ENCODE results near the gene LARGE2.

The LARGE2 gene

GRCh38 chr11:45922425-45923082, at the start of gene LARGE2:
Gene LARGE2, plus strand, starts transcription at chr11:45922656. Its CDS starts 227 bp downstream, at chr11:45922883.
- Histone ChIP-seq H3K9ac (ENCODE audit: low read depth, low read length) (no peak within 1 kb of the TSS), H3K79me2 (ENCODE audit: insufficient read depth, low read length) (peaks cover under 1% of the 10 kb centered on the region), H3K4me1 (ENCODE audit: insufficient read depth, low read length) (peaks cover 12% of the 10 kb centered on the region), H3K4me2 (ENCODE audit: insufficient read depth, low read length) (no peak within 1 kb of the TSS), H3K4me3 (ENCODE audit: low read depth in 1 of 2, low read length in 2 of 2) (no peak within 1 kb of the TSS), H3K36me3 (ENCODE audit: insufficient read depth, low read length) (no peaks in the 10 kb centered on the region; the same call in 1 of the 2 replicates), H3K9me3 (ENCODE audit: insufficient read depth, low read length, severe bottlenecking) (no peaks in the 10 kb centered on the region), H2AFZ (ENCODE audit: low read depth, low read length) (no peak within 1 kb of the TSS), H3K27ac (ENCODE audit: low read length) (no peak within 1 kb of the TSS), H3K27me3 (ENCODE audit: insufficient read depth, low read length, poor library complexity) (no peaks in the 10 kb centered on the region), H4K20me1 (ENCODE audit: insufficient read depth, low read length) (no peaks in the 10 kb centered on the region)
- TF ChIP-seq EZH2 (IDR thresholded peaks at IDR 0.05; ENCODE audit: borderline replicate concordance, low read depth, low read length, severe bottlenecking) (no peak), CTCF (IDR thresholded peaks at IDR 0.05; ENCODE audit: borderline replicate concordance, extremely low read depth, low read length, poor library complexity, severe bottlenecking) (no peak)
- DNase-seq, result no peak
- no peak for ATAC-seq (ENCODE audit: insufficient read depth, low read depth)

- DNase-seq (no peak), ATAC-seq (ENCODE audit: insufficient read depth, low read depth) (no peak)
- no peak for TF ChIP-seq EZH2 (IDR thresholded peaks at IDR 0.05; ENCODE audit: borderline replicate concordance, low read depth, low read length, severe bottlenecking)
- no peak for TF ChIP-seq CTCF (IDR thresholded peaks at IDR 0.05; ENCODE audit: borderline replicate concordance, extremely low read depth, low read length, poor library complexity, severe bottlenecking)
- no peaks in the 10 kb centered on the region for H3K4me1 ChIP-seq (ENCODE audit: insufficient read depth, low read length)
- H2AFZ ChIP-seq (ENCODE audit: low read depth, low read length), result no peak overlapping the region
- H3K27ac ChIP-seq (ENCODE audit: low read length), result no peak overlapping the region
- no peaks in the 10 kb centered on the region for H3K9me3 ChIP-seq (ENCODE audit: insufficient read depth, low read length, severe bottlenecking)
- no peaks in the 10 kb centered on the region for H3K27me3 ChIP-seq (ENCODE audit: insufficient read depth, low read length, poor library complexity)
- no peak overlapping the region for H3K4me3 ChIP-seq (ENCODE audit: low read depth in 1 of 2, low read length in 2 of 2)
- H3K4me2 ChIP-seq (ENCODE audit: insufficient read depth, low read length), result no peak overlapping the region
- peaks cover 56% of the 10 kb centered on the region for H3K36me3 ChIP-seq (ENCODE audit: insufficient read depth, low read length)
- H3K9ac ChIP-seq (ENCODE audit: low read depth, low read length), result no peak overlapping the region
- peaks cover 8% of the 10 kb centered on the region; the same call in 1 of the 2 replicates for H4K20me1 ChIP-seq (ENCODE audit: insufficient read depth, low read length)
- no peaks in the 10 kb centered on the region for H3K79me2 ChIP-seq (ENCODE audit: insufficient read depth, low read length)
Measured at GRCh38 chr11:45876401-45876800, 46.1 kb upstream of the LARGE2 start.

- no peak overlapping the region for H3K4me3 ChIP-seq (ENCODE audit: low read depth in 1 of 2, low read length in 2 of 2)
- no peaks in the 10 kb centered on the region for H3K9me3 ChIP-seq (ENCODE audit: insufficient read depth, low read length, severe bottlenecking)
- ATAC-seq (ENCODE audit: insufficient read depth, low read depth) (no peak), DNase-seq (no peak)
- no peak overlapping the region for H3K4me2 ChIP-seq (ENCODE audit: insufficient read depth, low read length)
- H3K9ac ChIP-seq (ENCODE audit: low read depth, low read length), result no peak overlapping the region
- H3K27me3 ChIP-seq (ENCODE audit: insufficient read depth, low read length, poor library complexity), result no peaks in the 10 kb centered on the region
- TF ChIP-seq EZH2 (IDR thresholded peaks at IDR 0.05; ENCODE audit: borderline replicate concordance, low read depth, low read length, severe bottlenecking) (no peak), CTCF (IDR thresholded peaks at IDR 0.05; ENCODE audit: borderline replicate concordance, extremely low read depth, low read length, poor library complexity, severe bottlenecking) (no peak)
- no peaks in the 10 kb centered on the region for H3K4me1 ChIP-seq (ENCODE audit: insufficient read depth, low read length)
- no peaks in the 10 kb centered on the region for H3K79me2 ChIP-seq (ENCODE audit: insufficient read depth, low read length)
- H2AFZ ChIP-seq (ENCODE audit: low read depth, low read length), result no peak overlapping the region
- peaks cover 56% of the 10 kb centered on the region for H3K36me3 ChIP-seq (ENCODE audit: insufficient read depth, low read length)
- no peak overlapping the region for H3K27ac ChIP-seq (ENCODE audit: low read length)
- peaks cover 10% of the 10 kb centered on the region; the same call in 1 of the 2 replicates for H4K20me1 ChIP-seq (ENCODE audit: insufficient read depth, low read length)
Measured at GRCh38 chr11:45877221-45877620, 45.2 kb upstream of the LARGE2 start.

Measured in DND-41 (cell line).